Measurements from ENCODE around the gene CHST6. TPM values are rescaled to one million over a fixed set of nuclear protein-coding genes. Genes with fewer than 3 reads are reported as not detected.
A peak's percentile ranks its signal among the peaks of the same experiment; 100 is the strongest.
"Not testable (repeated sequence)": the region's sequence is repeated elsewhere in the genome, so short reads cannot be mapped to it uniquely, and the experiment has no call there.

CHST6 gene
- total and polyA plus RNA-seq, 4 donors, result 2.2 to 8.5 (median 4.4) TPM

DNA sequence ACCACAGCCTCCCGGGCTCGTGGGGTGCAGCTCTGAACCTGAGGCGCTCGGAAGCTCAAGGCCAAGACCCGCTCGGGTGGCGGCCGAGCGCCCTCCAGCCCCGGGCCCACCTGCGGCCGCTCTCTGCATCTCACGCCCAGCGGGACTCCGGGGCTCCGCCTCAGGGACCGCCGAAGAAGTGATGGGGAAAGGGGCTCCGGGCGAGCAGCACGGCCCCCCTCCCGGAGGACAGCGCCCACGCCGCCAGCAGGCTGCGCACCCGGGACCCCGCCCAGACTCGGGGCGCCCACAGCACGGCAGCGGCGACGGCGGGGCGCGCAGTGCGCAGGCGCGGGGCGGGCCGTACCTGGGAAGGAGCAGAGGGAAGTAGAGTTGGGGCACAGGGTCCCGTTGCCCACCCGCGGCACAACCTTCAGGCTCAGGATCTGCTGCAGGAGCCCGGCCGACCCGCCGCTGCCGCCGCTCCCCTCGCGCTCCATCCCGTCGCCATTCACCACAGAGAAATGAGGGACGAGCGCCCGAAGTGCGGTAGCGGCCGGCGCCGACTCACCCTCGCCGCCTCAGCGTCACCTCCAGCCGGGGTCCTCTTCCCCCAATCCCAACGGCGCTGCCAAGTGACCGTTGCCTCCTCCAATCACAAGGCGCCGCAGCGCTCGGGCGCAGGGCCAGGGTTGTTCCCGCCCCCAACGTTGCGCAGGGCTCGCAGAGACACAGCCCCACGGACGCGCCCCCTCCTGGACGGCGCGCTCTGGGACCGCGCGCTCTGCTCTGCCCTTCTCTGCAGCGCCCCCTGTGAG lies 30.9 kb downstream of the CHST6 start, which contains the start of gene TMEM170A:
Gene TMEM170A, minus strand, starts transcription at position 568 of the 797 bp plus-strand sequence. Its CDS starts 89 bp downstream, at position 479.
- DNase-seq (peak; percentile 99 to 100 (median 100)), ATAC-seq (ENCODE audit: insufficient read depth, low FRiP score) (peak; percentile 94)
- H3K27me3 ChIP-seq (ENCODE audit: control insufficient read depth in 3 of 3, insufficient read depth in 3 of 3, low read length in 2 of 3), result no peaks in the 10 kb centered on the region
- peaks cover 0 to 34% (median 10%) of the 10 kb centered on the region in 5 donors for H3K4me1 ChIP-seq (ENCODE audit: control insufficient read depth in 5 of 5, insufficient read depth in 5 of 5, low read length in 5 of 5)
- no peaks in the 10 kb centered on the region for H3K36me3 ChIP-seq (ENCODE audit: control insufficient read depth in 4 of 4, insufficient read depth in 4 of 4, low read length in 4 of 4)
- WGBS, 2 donors, result 0 to 1% methylated on average over 78 to 89 of the region's 89 CpGs
- peak within 1 kb of the TSS; percentile 70 to 87 for H3K9ac ChIP-seq (ENCODE audit: insufficient read depth in 1 of 2, low read length in 2 of 2)
- TF ChIP-seq, protein P1, sequence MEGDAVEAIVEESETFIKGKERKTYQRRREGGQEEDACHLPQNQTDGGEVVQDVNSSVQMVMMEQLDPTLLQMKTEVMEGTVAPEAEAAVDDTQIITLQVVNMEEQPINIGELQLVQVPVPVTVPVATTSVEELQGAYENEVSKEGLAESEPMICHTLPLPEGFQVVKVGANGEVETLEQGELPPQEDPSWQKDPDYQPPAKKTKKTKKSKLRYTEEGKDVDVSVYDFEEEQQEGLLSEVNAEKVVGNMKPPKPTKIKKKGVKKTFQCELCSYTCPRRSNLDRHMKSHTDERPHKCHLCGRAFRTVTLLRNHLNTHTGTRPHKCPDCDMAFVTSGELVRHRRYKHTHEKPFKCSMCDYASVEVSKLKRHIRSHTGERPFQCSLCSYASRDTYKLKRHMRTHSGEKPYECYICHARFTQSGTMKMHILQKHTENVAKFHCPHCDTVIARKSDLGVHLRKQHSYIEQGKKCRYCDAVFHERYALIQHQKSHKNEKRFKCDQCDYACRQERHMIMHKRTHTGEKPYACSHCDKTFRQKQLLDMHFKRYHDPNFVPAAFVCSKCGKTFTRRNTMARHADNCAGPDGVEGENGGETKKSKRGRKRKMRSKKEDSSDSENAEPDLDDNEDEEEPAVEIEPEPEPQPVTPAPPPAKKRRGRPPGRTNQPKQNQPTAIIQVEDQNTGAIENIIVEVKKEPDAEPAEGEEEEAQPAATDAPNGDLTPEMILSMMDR (IDR thresholded peaks at IDR 0.05; ENCODE audit: control extremely low read depth, extremely low read depth), result peak; percentile 100
- H3K4me3 ChIP-seq, result peak within 1 kb of the TSS; percentile 79
- peak within 1 kb of the TSS; percentile 98 to 99 for H3K27ac ChIP-seq (ENCODE audit: low read depth in 1 of 2, low read length in 1 of 2)
- H3K9me3 ChIP-seq (ENCODE audit: control insufficient read depth in 4 of 4, insufficient read depth in 3 of 4, low read length in 3 of 4), result no peaks in the 10 kb centered on the region

DNA sequence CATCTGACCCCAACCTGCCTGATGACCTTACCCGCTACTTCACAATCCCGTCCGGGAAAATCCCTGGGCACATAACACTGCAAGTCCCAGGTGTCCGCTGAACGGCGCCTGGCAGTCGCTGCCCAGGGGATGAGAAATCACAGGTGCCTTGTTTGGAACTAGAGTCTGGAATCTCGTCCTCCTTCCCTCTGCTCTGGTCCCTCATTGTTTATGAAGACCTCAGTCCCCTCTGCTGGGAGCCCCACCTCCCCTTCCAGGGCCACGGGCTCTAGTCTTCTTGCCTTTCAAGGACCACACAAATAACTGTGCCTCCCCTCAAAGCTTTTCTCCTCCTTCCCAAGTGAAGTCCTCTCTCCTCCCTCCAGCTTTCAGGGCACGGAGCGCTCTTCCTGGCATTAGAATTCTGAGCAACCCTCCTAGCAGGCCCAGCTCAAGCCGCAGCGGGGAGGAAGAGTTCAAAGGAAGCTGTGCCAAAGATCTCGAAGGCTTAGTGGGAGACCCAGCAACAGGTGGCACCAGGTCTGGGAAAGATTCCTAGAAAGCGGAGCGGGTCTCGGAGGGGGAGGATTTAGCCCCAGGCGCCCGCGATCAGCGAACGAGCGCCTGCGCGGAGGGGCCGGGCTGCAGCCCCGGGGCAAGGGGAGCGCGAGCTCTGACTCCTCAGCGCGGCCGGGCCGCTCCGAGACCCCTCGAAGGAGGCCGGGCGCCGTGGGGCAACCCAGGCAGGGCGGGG lies 31.7 kb downstream of the CHST6 start:
- not testable (repeated sequence) for H3K9me3 ChIP-seq (ENCODE audit: control insufficient read depth in 4 of 4, insufficient read depth in 3 of 4, low read length in 3 of 4); H3K27me3 ChIP-seq (ENCODE audit: control insufficient read depth in 3 of 3, insufficient read depth in 3 of 3, low read length in 2 of 3); H3K36me3 ChIP-seq (ENCODE audit: control insufficient read depth in 4 of 4, insufficient read depth in 4 of 4, low read length in 4 of 4)
- H3K27ac ChIP-seq (ENCODE audit: low read depth in 1 of 2, low read length in 1 of 2), result peak overlapping the region; percentile 98 to 99
- peaks cover 0 to 37% (median 10%) of the 10 kb centered on the region in 5 donors for H3K4me1 ChIP-seq (ENCODE audit: control insufficient read depth in 5 of 5, insufficient read depth in 5 of 5, low read length in 5 of 5)
- DNase-seq, result peak; percentile 46 to 72 (median 60)
- WGBS, 2 donors, result 5 to 6% methylated on average over 38 to 39 of the region's 39 CpGs
- H3K4me3 ChIP-seq, result peak overlapping the region; percentile 79
- peak; percentile 7 for ATAC-seq (ENCODE audit: insufficient read depth, low FRiP score)
- peak overlapping the region; percentile 70 to 87 for H3K9ac ChIP-seq (ENCODE audit: insufficient read depth in 1 of 2, low read length in 2 of 2)

DNA sequence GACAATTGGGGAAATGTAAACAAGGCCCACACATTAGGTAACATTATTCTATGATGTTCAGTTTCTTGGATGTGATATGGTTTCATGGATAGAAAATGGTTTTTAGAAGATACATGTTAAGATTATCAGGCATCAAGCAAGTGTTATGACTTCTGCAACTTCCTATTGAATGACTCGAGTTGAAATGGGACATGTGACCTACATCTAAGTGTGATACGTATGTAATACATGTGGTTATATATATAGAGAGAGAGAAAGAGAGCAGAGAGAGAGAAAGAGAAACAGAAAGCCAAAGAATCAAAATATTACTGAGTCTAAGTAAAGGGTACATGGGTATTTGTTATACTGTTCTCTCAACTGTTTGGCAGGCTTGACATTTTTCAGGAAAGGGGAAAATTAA lies 32.4 kb downstream of the CHST6 start:
- H3K9me3 ChIP-seq (ENCODE audit: control insufficient read depth in 4 of 4, insufficient read depth in 3 of 4, low read length in 3 of 4), result no peaks in the 10 kb centered on the region
- peaks cover 0 to 37% (median 10%) of the 10 kb centered on the region in 5 donors for H3K4me1 ChIP-seq (ENCODE audit: control insufficient read depth in 5 of 5, insufficient read depth in 5 of 5, low read length in 5 of 5)
- H3K27ac ChIP-seq (ENCODE audit: low read depth in 1 of 2, low read length in 1 of 2), result no peak overlapping the region
- 9 to 14% methylated on average over 2 of the region's 2 CpGs for WGBS, 2 donors
- H3K9ac ChIP-seq (ENCODE audit: insufficient read depth in 1 of 2, low read length in 2 of 2), result no peak overlapping the region
- TF ChIP-seq, protein P1 (IDR thresholded peaks at IDR 0.05; ENCODE audit: control extremely low read depth, extremely low read depth), result no peak
- DNase-seq (no peak), ATAC-seq (ENCODE audit: insufficient read depth, low FRiP score) (no peak)
- H3K4me3 ChIP-seq, result no peak overlapping the region
- H3K27me3 ChIP-seq (ENCODE audit: control insufficient read depth in 3 of 3, insufficient read depth in 3 of 3, low read length in 2 of 3), result no peaks in the 10 kb centered on the region
- peaks cover 0 to 2% (median 0%) of the 10 kb centered on the region in 4 donors for H3K36me3 ChIP-seq (ENCODE audit: control insufficient read depth in 4 of 4, insufficient read depth in 4 of 4, low read length in 4 of 4)

DNA sequence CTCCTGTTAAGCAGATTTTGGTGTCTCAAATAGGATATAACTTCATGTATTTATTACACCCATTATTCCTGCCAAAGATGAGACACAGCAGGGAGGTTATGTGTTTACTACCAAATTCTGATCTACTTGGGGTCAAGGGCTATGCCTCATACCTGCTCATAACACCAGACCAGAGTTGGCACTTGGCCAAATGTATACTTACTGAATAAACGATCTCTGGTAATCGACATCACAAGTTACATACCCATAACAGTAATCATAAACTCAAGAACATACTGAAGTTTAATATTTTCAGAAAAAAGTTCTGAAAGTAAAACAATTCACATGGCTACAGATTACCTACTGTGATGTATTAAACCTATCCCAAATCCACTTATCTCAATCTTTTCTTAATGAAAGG lies 33.7 kb downstream of the CHST6 start:
- DNase-seq, result peak in 1 of 3 donors; percentile 28
- no peak overlapping the region for H3K4me3 ChIP-seq
- H3K27me3 ChIP-seq (ENCODE audit: control insufficient read depth in 3 of 3, insufficient read depth in 3 of 3, low read length in 2 of 3), result no peaks in the 10 kb centered on the region
- H3K9me3 ChIP-seq (ENCODE audit: control insufficient read depth in 4 of 4, insufficient read depth in 3 of 4, low read length in 3 of 4), result no peaks in the 10 kb centered on the region
- TF ChIP-seq, protein P1 (IDR thresholded peaks at IDR 0.05; ENCODE audit: control extremely low read depth, extremely low read depth), result no peak
- peaks cover 0 to 2% (median 0%) of the 10 kb centered on the region in 4 donors for H3K36me3 ChIP-seq (ENCODE audit: control insufficient read depth in 4 of 4, insufficient read depth in 4 of 4, low read length in 4 of 4)
- H3K4me1 ChIP-seq (ENCODE audit: control insufficient read depth in 5 of 5, insufficient read depth in 5 of 5, low read length in 5 of 5), result peaks cover 0 to 37% (median 10%) of the 10 kb centered on the region in 5 donors
- WGBS, 2 donors, result 61 to 76% methylated on average over 2 of the region's 2 CpGs
- H3K27ac ChIP-seq (ENCODE audit: low read depth in 1 of 2, low read length in 1 of 2), result no peak overlapping the region
- no peak for ATAC-seq (ENCODE audit: insufficient read depth, low FRiP score)
- H3K9ac ChIP-seq (ENCODE audit: insufficient read depth in 1 of 2, low read length in 2 of 2), result no peak overlapping the region

Data from lung (tissue), 12 donors.